ENCODE results near the gene ARSG. TPM values are rescaled to one million over a fixed set of nuclear protein-coding genes. Genes with fewer than 3 reads are reported as not detected.

Gene ARSG
- total RNA-seq, 4 donors from 2014 or later = 9.1 to 28.3 (median 18.1) TPM

GRCh38 chr17:68457168-68457538 lies 165.9 kb downstream of the ARSG start, which contains the start of gene WIPI1:
Gene WIPI1, minus strand, starts transcription at chr17:68457496. Its CDS starts 75 bp downstream, at chr17:68457421.
- 0 to 2% methylated on average over 3 to 6 of the region's 39 CpGs for WGBS, 2 donors

GRCh38 chr17:68457539-68458259 lies 166.4 kb downstream of the ARSG start:
- peak in 2 of 6 experiments; percentile 13 to 14 for TF ChIP-seq CTCF (IDR thresholded peaks at IDR 0.05)
- TF ChIP-seq POLR2A (IDR thresholded peaks at IDR 0.05) = peak; percentile 95 to 99
- no peaks in the 10 kb centered on the region for H3K36me3 ChIP-seq
- intact Hi-C loops (cut with DNase I) = no loop called here
- peak overlapping the region; percentile 89 to 97 (median 89) for H3K27ac ChIP-seq
- peak; percentile 99 for DNase-seq
- H3K9me3 ChIP-seq = no peaks in the 10 kb centered on the region
- peaks cover 27 to 43% of the 10 kb centered on the region in 2 donors for H3K4me1 ChIP-seq
- H3K27me3 ChIP-seq = no peaks in the 10 kb centered on the region
- peak overlapping the region in 2 of 3 donors; percentile 50 to 75 for H3K4me3 ChIP-seq (replicated peaks in 1 of 3)
- WGBS, 2 donors = 0 to 2% methylated on average over 16 to 17 of the region's 54 CpGs

More at GRCh38 chr17:68457168-68457538, 165.9 kb downstream of the ARSG start, which contains the start of gene WIPI1:
- no peaks in the 10 kb centered on the region for H3K27me3 ChIP-seq
- peak within 1 kb of the TSS; percentile 56 to 91 (median 75) for H3K4me3 ChIP-seq (replicated peaks in 1 of 3)
- DNase-seq = no peak
- intact Hi-C loops (cut with DNase I) = no loop called here
- TF ChIP-seq POLR2A (IDR thresholded peaks at IDR 0.05) (peak in 1 of 2 donors; percentile 40), CTCF (IDR thresholded peaks at IDR 0.05) (no peak)
- H3K36me3 ChIP-seq = no peaks in the 10 kb centered on the region
- H3K9me3 ChIP-seq = no peaks in the 10 kb centered on the region
- peaks cover 22 to 37% of the 10 kb centered on the region in 2 donors for H3K4me1 ChIP-seq
- peak within 1 kb of the TSS; percentile 89 to 97 (median 89) for H3K27ac ChIP-seq

- TF ChIP-seq POLR2A (IDR thresholded peaks at IDR 0.05) (no peak), CTCF (IDR thresholded peaks at IDR 0.05) (peak in 1 of 6 experiments; percentile 0)
- H3K4me3 ChIP-seq (replicated peaks in 1 of 3) = peak overlapping the region in 2 of 3 donors; percentile 41 to 50
- H3K36me3 ChIP-seq = no peaks in the 10 kb centered on the region
- H3K4me1 ChIP-seq = peaks cover 29 to 44% of the 10 kb centered on the region in 2 donors
- WGBS, 2 donors = 54 to 62% methylated on average over 12 of the region's 12 CpGs
- DNase-seq = no peak
- no peaks in the 10 kb centered on the region for H3K9me3 ChIP-seq
- intact Hi-C loops (cut with DNase I) = no loop called here
- peak overlapping the region; percentile 89 to 92 (median 89) for H3K27ac ChIP-seq
- H3K27me3 ChIP-seq = no peaks in the 10 kb centered on the region
These were observed 167.2 kb downstream of the ARSG start for GRCh38 chr17:68458260-68459036.

- WGBS, 2 donors = 72 to 88% methylated on average over 1 of the region's 1 CpG
- H3K4me3 ChIP-seq (replicated peaks in 1 of 3) = no peak overlapping the region
- no peaks in the 10 kb centered on the region for H3K36me3 ChIP-seq
- H3K4me1 ChIP-seq = peaks cover 29 to 44% of the 10 kb centered on the region in 2 donors
- intact Hi-C loops (cut with DNase I) = no loop called here
- no peak overlapping the region for H3K27ac ChIP-seq
- no peaks in the 10 kb centered on the region for H3K27me3 ChIP-seq
- no peak for DNase-seq
- H3K9me3 ChIP-seq = no peaks in the 10 kb centered on the region
- TF ChIP-seq POLR2A (IDR thresholded peaks at IDR 0.05) (no peak), CTCF (IDR thresholded peaks at IDR 0.05) (no peak)
These were observed 167.8 kb downstream of the ARSG start for GRCh38 chr17:68459037-68459639.
